ENCODE data around the gene PIM2.

- no peak for TF ChIP-seq CTCF (IDR thresholded peaks at IDR 0.05)
- TF ChIP-seq POLR2A (IDR thresholded peaks at IDR 0.05), result no peak
Observed at GRCh38 chrX:48920718-48921104, 1.9 kb upstream of the PIM2 start.
